Activated CD8-positive, alpha-beta memory T cell treated with anti-CD3 and anti-CD28 coated beads, Interleukin-2, amount 10 ng/mL, durations not matched to agents 7 days and 5 days (primary cell): ENCODE measurements around the gene TRIM66. TPM values are rescaled to one million over a fixed set of nuclear protein-coding genes. Genes with fewer than 3 reads are reported as not detected.

Experiments used
- ATAC-seq: fragments of 150-1000 bp; cut with Tn5 transposase; one replicate; pipeline ENCODE4 v1.10.0; 2021; ENCODE audit warnings: moderate library complexity
- CTCF ChIA-PET: fragments of 350-600 bp; sonication (Branson Sonifier 250); formaldehyde crosslinking; loops from one replicate; lab custom pipeline; 2021; ENCODE audit warnings: antibody characterized with exemption; lab: Charles Lee
- DNase-seq: peaks from one replicate; pipeline ENCODE4 v3.0.0-alpha.2; 2020
- H3K27ac Mint-ChIP-seq: one replicate; pipeline ENCODE4 v1.8.0; 2021; ENCODE audit warnings: mild to moderate bottlenecking, mixed read lengths
- H3K27me3 Mint-ChIP-seq: one replicate; pipeline ENCODE4 v1.8.0; 2021; ENCODE audit warnings: mixed read lengths
- H3K36me3 Mint-ChIP-seq: one replicate; pipeline ENCODE4 v1.8.0; 2021; ENCODE audit warnings: mild to moderate bottlenecking, mixed read lengths
- H3K4me1 Mint-ChIP-seq: one replicate; pipeline ENCODE4 v1.8.0; 2021; ENCODE audit warnings: mixed read lengths
- H3K4me3 Mint-ChIP-seq: one replicate; pipeline ENCODE4 v1.8.0; 2021; ENCODE audit warnings: mild to moderate bottlenecking, moderate library complexity, mixed read lengths
- H3K9me3 Mint-ChIP-seq: one replicate; pipeline ENCODE4 v1.8.0; 2022; ENCODE audit warnings: low read depth, mixed read lengths
- total RNA-seq, 2 experiments: library from RNA; stranded (reverse); gene quantifications; one replicate each; pipeline ENCODE4 v1.2.3, GENCODE V29; 2021

Gene TRIM66
- total RNA-seq, 2 experiments from 2014 or later: 32.1 to 42.4 TPM

GRCh38 chr11:8720868-8721608, 38.6 kb upstream of the TRIM66 start:
- Mint-ChIP-seq H3K9me3 (no peaks in the 10 kb centered on the region), H3K27ac (no peak overlapping the region), H3K4me1 (peaks cover 7% of the 10 kb centered on the region), H3K4me3 (no peak overlapping the region), H3K36me3 (no peaks in the 10 kb centered on the region), H3K27me3 (peaks cover 3% of the 10 kb centered on the region)
- CTCF ChIA-PET: no interaction called here
- ATAC-seq (no peak), DNase-seq (no peak)

- no peaks in the 10 kb centered on the region for H3K36me3 Mint-ChIP-seq
- CTCF ChIA-PET: no interaction called here
- DNase-seq (no peak), ATAC-seq (no peak)
- peaks cover 3% of the 10 kb centered on the region for H3K27me3 Mint-ChIP-seq
- no peaks in the 10 kb centered on the region for H3K9me3 Mint-ChIP-seq
- H3K27ac Mint-ChIP-seq: no peak overlapping the region
- H3K4me3 Mint-ChIP-seq: no peak overlapping the region
- H3K4me1 Mint-ChIP-seq: peaks cover 7% of the 10 kb centered on the region
Observed at GRCh38 chr11:8720352-8720751, 37.9 kb upstream of the TRIM66 start.

- peaks cover 7% of the 10 kb centered on the region for H3K4me1 Mint-ChIP-seq
- H3K27ac Mint-ChIP-seq: no peak overlapping the region
- H3K9me3 Mint-ChIP-seq: no peaks in the 10 kb centered on the region
- peaks cover 3% of the 10 kb centered on the region for H3K27me3 Mint-ChIP-seq
- H3K4me3 Mint-ChIP-seq: no peak overlapping the region
- DNase-seq (no peak), ATAC-seq (no peak)
- CTCF ChIA-PET: no interaction called here
- H3K36me3 Mint-ChIP-seq: no peaks in the 10 kb centered on the region
Observed at GRCh38 chr11:8719721-8720120, 37.3 kb upstream of the TRIM66 start.

GRCh38 chr11:8719211-8719649, 36.8 kb upstream of the TRIM66 start:
- H3K9me3 Mint-ChIP-seq: no peaks in the 10 kb centered on the region
- no peaks in the 10 kb centered on the region for H3K36me3 Mint-ChIP-seq
- H3K4me1 Mint-ChIP-seq: peaks cover 7% of the 10 kb centered on the region
- H3K4me3 Mint-ChIP-seq: no peak overlapping the region
- CTCF ChIA-PET: no interaction called here
- H3K27me3 Mint-ChIP-seq: peaks cover 3% of the 10 kb centered on the region
- ATAC-seq (no peak), DNase-seq (no peak)
- H3K27ac Mint-ChIP-seq: no peak overlapping the region

GRCh38 chr11:8717876-8718753, 35.6 kb upstream of the TRIM66 start:
- CTCF ChIA-PET: no interaction called here
- Mint-ChIP-seq H3K9me3 (no peaks in the 10 kb centered on the region), H3K36me3 (no peaks in the 10 kb centered on the region), H3K27ac (no peak overlapping the region), H3K4me3 (no peak overlapping the region), H3K27me3 (peaks cover 3% of the 10 kb centered on the region), H3K4me1 (peaks cover 7% of the 10 kb centered on the region)
- DNase-seq (no peak), ATAC-seq (no peak)

GRCh38 chr11:8717544-8717875, 35.0 kb upstream of the TRIM66 start:
- Mint-ChIP-seq H3K4me1 (peaks cover 7% of the 10 kb centered on the region), H3K36me3 (no peaks in the 10 kb centered on the region), H3K9me3 (no peaks in the 10 kb centered on the region), H3K4me3 (no peak overlapping the region), H3K27me3 (peaks cover 3% of the 10 kb centered on the region), H3K27ac (no peak overlapping the region)
- CTCF ChIA-PET: no interaction called here
- ATAC-seq (no peak), DNase-seq (no peak)

- ATAC-seq: no peak
- DNase-seq: no peak
- Mint-ChIP-seq H3K4me1 (peaks cover 7% of the 10 kb centered on the region), H3K9me3 (no peaks in the 10 kb centered on the region), H3K36me3 (no peaks in the 10 kb centered on the region), H3K27ac (no peak overlapping the region), H3K27me3 (no peaks in the 10 kb centered on the region), H3K4me3 (no peak overlapping the region)
- CTCF ChIA-PET: no interaction called here
Observed at GRCh38 chr11:8715501-8715900, 33.0 kb upstream of the TRIM66 start.

GRCh38 chr11:8714622-8715225, 32.3 kb upstream of the TRIM66 start:
- no peak for ATAC-seq
- peaks cover 7% of the 10 kb centered on the region for H3K4me1 Mint-ChIP-seq

GRCh38 chr11:8713760-8714454, 31.4 kb upstream of the TRIM66 start:
- H3K9me3 Mint-ChIP-seq: no peaks in the 10 kb centered on the region
- DNase-seq (no peak), ATAC-seq (no peak)
- no peak overlapping the region for H3K4me3 Mint-ChIP-seq
- peaks cover 7% of the 10 kb centered on the region for H3K4me1 Mint-ChIP-seq
- no peak overlapping the region for H3K27ac Mint-ChIP-seq
- no peaks in the 10 kb centered on the region for H3K27me3 Mint-ChIP-seq
- CTCF ChIA-PET: no interaction called here
- H3K36me3 Mint-ChIP-seq: no peaks in the 10 kb centered on the region

More at GRCh38 chr11:8714622-8715225, 32.3 kb upstream of the TRIM66 start:
- Mint-ChIP-seq H3K27me3 (no peaks in the 10 kb centered on the region), H3K27ac (no peak overlapping the region), H3K9me3 (no peaks in the 10 kb centered on the region), H3K36me3 (no peaks in the 10 kb centered on the region), H3K4me3 (no peak overlapping the region)
- DNase-seq: no peak
- CTCF ChIA-PET: no interaction called here

- no peaks in the 10 kb centered on the region for H3K36me3 Mint-ChIP-seq
- CTCF ChIA-PET: no interaction called here
- peaks cover 4% of the 10 kb centered on the region for H3K4me1 Mint-ChIP-seq
- DNase-seq (no peak), ATAC-seq (no peak)
- H3K4me3 Mint-ChIP-seq: no peak overlapping the region
- no peaks in the 10 kb centered on the region for H3K9me3 Mint-ChIP-seq
- H3K27ac Mint-ChIP-seq: no peak overlapping the region
- no peaks in the 10 kb centered on the region for H3K27me3 Mint-ChIP-seq
Observed at GRCh38 chr11:8712506-8712905, 30.0 kb upstream of the TRIM66 start.

GRCh38 chr11:8711895-8712442, 29.5 kb upstream of the TRIM66 start:
- no peak for DNase-seq
- H3K27me3 Mint-ChIP-seq: no peaks in the 10 kb centered on the region
- H3K36me3 Mint-ChIP-seq: no peaks in the 10 kb centered on the region
- H3K9me3 Mint-ChIP-seq: no peaks in the 10 kb centered on the region
- H3K27ac Mint-ChIP-seq: no peak overlapping the region
- ATAC-seq: no peak
- no peaks in the 10 kb centered on the region for H3K4me1 Mint-ChIP-seq
- no peak overlapping the region for H3K4me3 Mint-ChIP-seq
- CTCF ChIA-PET: no interaction called here

- ATAC-seq (no peak), DNase-seq (no peak)
- no peak overlapping the region for H3K4me3 Mint-ChIP-seq
- H3K36me3 Mint-ChIP-seq: no peaks in the 10 kb centered on the region
- H3K9me3 Mint-ChIP-seq: no peaks in the 10 kb centered on the region
- no peak overlapping the region for H3K27ac Mint-ChIP-seq
- H3K4me1 Mint-ChIP-seq: peaks cover 3% of the 10 kb centered on the region
- no peaks in the 10 kb centered on the region for H3K27me3 Mint-ChIP-seq
- CTCF ChIA-PET: no interaction called here
Observed at GRCh38 chr11:8709777-8710176, 27.3 kb upstream of the TRIM66 start.

- DNase-seq: no peak
- Mint-ChIP-seq H3K4me3 (no peak overlapping the region), H3K4me1 (peaks cover 3% of the 10 kb centered on the region), H3K36me3 (no peaks in the 10 kb centered on the region), H3K9me3 (no peaks in the 10 kb centered on the region), H3K27ac (no peak overlapping the region), H3K27me3 (no peaks in the 10 kb centered on the region)
- ATAC-seq: no peak
- CTCF ChIA-PET: no interaction called here
Observed at GRCh38 chr11:8709002-8709672, 26.7 kb upstream of the TRIM66 start.
